SK-N-MC (cell line): Measurements from ENCODE around the gene FAM151B.

Experiments used
- EZH2 ChIP-seq: fragments of 200-600 bp; sonication (generic); IDR thresholded peaks from one replicate; pipeline ENCODE4 v1.6.1; 2017; ENCODE audit warnings: antibody characterized with exemption
- POLR2AphosphoS5 ChIP-seq: IDR thresholded peaks from 2 replicates; pipeline ENCODE4 v1.6.1; 2012; ENCODE audit warnings: mild to moderate bottlenecking, low read depth, low read length, borderline replicate concordance

- no peak for TF ChIP-seq POLR2AphosphoS5
- no peak for TF ChIP-seq EZH2
Observed at GRCh38 chr5:80590766-80591165, 102.9 kb downstream of the FAM151B start.
